HG03064 (cell line): Measurements from ENCODE around the gene AGMO.

Experiments
- ATAC-seq: cut with Tn5 transposase; IDR thresholded peaks from one replicate; pipeline ENCODE4 v1.9.1; 2021; ENCODE audit warnings: low read depth; ENCODE audit not compliant: unreplicated experiment

AGMO gene

GRCh38 chr7:15561835-15562234 is at the start of gene AGMO:
AGMO (minus strand) TSS chr7:15562015.
- ATAC-seq = no peak

GRCh38 chr7:15610503-15610902 is 48.7 kb upstream of the AGMO start:
- no peak for ATAC-seq

GRCh38 chr7:15609287-15609686 is 47.5 kb upstream of the AGMO start:
- ATAC-seq = no peak

- no peak for ATAC-seq
Observed at GRCh38 chr7:15607529-15608210, 45.9 kb upstream of the AGMO start.

GRCh38 chr7:15606561-15606960 is 44.7 kb upstream of the AGMO start:
- ATAC-seq = no peak

GRCh38 chr7:15604166-15604565 is 42.4 kb upstream of the AGMO start:
- ATAC-seq = no peak

GRCh38 chr7:15603124-15603523 is 41.3 kb upstream of the AGMO start:
- no peak for ATAC-seq

- no peak for ATAC-seq
Observed at GRCh38 chr7:15602236-15602635, 40.4 kb upstream of the AGMO start.

- no peak for ATAC-seq
Observed at GRCh38 chr7:15601175-15601574, 39.4 kb upstream of the AGMO start.

- ATAC-seq = no peak
Observed at GRCh38 chr7:15600298-15600697, 38.5 kb upstream of the AGMO start.

- no peak for ATAC-seq
Observed at GRCh38 chr7:15594461-15594860, 32.6 kb upstream of the AGMO start.

- no peak for ATAC-seq
Observed at GRCh38 chr7:15593382-15593781, 31.6 kb upstream of the AGMO start.

GRCh38 chr7:15586266-15586665 is 24.5 kb upstream of the AGMO start:
- no peak for ATAC-seq

- ATAC-seq = no peak
Observed at GRCh38 chr7:15584575-15584974, 22.8 kb upstream of the AGMO start.

- no peak for ATAC-seq
Observed at GRCh38 chr7:15582773-15583172, 21.0 kb upstream of the AGMO start.

GRCh38 chr7:15581352-15581951 is 19.6 kb upstream of the AGMO start:
- ATAC-seq = no peak

GRCh38 chr7:15580604-15581351 is 19.0 kb upstream of the AGMO start:
- ATAC-seq = no peak

GRCh38 chr7:15577600-15577999 is 15.8 kb upstream of the AGMO start:
- no peak for ATAC-seq

GRCh38 chr7:15571301-15571878 is 9.6 kb upstream of the AGMO start:
- ATAC-seq = no peak

- ATAC-seq = no peak
Observed at GRCh38 chr7:15567652-15568051, 5.8 kb upstream of the AGMO start.

- no peak for ATAC-seq
Observed at GRCh38 chr7:15567036-15567435, 5.2 kb upstream of the AGMO start.
